ENCODE results near the gene PMPCB. TPM values are rescaled to one million over a fixed set of nuclear protein-coding genes. Genes with fewer than 3 reads are reported as not detected.

The PMPCB gene
- total RNA-seq, 1 donor = 79.6 TPM

Small RNA genes within 50 kb of the gene (small RNA-seq; reads per million reads assigned to genes)
- not detected for gene RPS29P16

Other genes starting within 250 kb of the PMPCB start
- 2.1 and 2.2 TPM in 2 replicates for gene FBXL13, start 222.6 kb upstream of the PMPCB start, total RNA-seq
- 34.4 and 45.1 TPM in 2 replicates for gene ARMC10, start 222.3 kb upstream of the PMPCB start, total RNA-seq
- gene NAPEPLD, start 148.3 kb upstream of the PMPCB start, total RNA-seq = 8.5 and 10.1 TPM in 2 replicates
- gene DNAJC2, start 47.3 kb downstream of the PMPCB start, total RNA-seq = 15.9 and 19.2 TPM in 2 replicates
- gene PSMC2, start 50.2 kb downstream of the PMPCB start, total RNA-seq = 184 TPM in 2 replicates
- not detected in 2 replicates for gene SLC26A5, start 148.8 kb downstream of the PMPCB start, total RNA-seq

Data from osteoblast (primary cell).